Astrocyte of the cerebellum (primary cell): ENCODE measurements around the gene COL8A2.

Experiments
- DNase-seq: peaks from one replicate; pipeline ENCODE4 v3.0.0-alpha.2; 2011; ENCODE audit warnings: low read depth
- H3K4me3 ChIP-seq: 2 replicates; pipeline ENCODE4 v1.5.1; 2011; ENCODE audit warnings: mild to moderate bottlenecking, low read depth, low read length, moderate library complexity
- CTCF ChIP-seq: IDR thresholded peaks from 2 replicates; pipeline ENCODE4 v1.5.1; 2012; ENCODE audit warnings: low read length, low read depth, moderate library complexity, mild to moderate bottlenecking; ENCODE audit errors: missing control alignments
- in situ Hi-C: cut with HindIII; loops from 2 replicates; pipeline ENCODE4 v1.10.0; 2017; ENCODE audit warnings: low sequenced_read_pairs

Gene COL8A2

GRCh38 chr1:36083635-36084496 is 41.2 kb downstream of the COL8A2 start, which contains the start of gene TEKT2:
TEKT2 (plus strand) TSS chr1:36084094; CDS start chr1:36084922, 828 bp downstream.
- in situ Hi-C loops = no loop called here
- no peak for TF ChIP-seq CTCF
- DNase-seq = no peak
- H3K4me3 ChIP-seq = peak within 1 kb of the TSS; percentile 48

- in situ Hi-C loops = no loop called here
- TF ChIP-seq CTCF = no peak
Observed at GRCh38 chr1:36083219-36083618, 41.8 kb downstream of the COL8A2 start.

GRCh38 chr1:36081926-36082485 is 43.0 kb downstream of the COL8A2 start:
- in situ Hi-C loops = no loop called here

More at GRCh38 chr1:36083219-36083618, 41.8 kb downstream of the COL8A2 start:
- no peak overlapping the region for H3K4me3 ChIP-seq
- no peak for DNase-seq

GRCh38 chr1:36080801-36081200 is 44.2 kb downstream of the COL8A2 start:
- TF ChIP-seq CTCF = no peak
- no peak for DNase-seq
- no peak overlapping the region for H3K4me3 ChIP-seq
- in situ Hi-C loops = no loop called here

More at GRCh38 chr1:36081926-36082485, 43.0 kb downstream of the COL8A2 start:
- no peak overlapping the region for H3K4me3 ChIP-seq
- DNase-seq = no peak
- TF ChIP-seq CTCF = no peak

- no peak for DNase-seq
- no peak for TF ChIP-seq CTCF
- H3K4me3 ChIP-seq = no peak overlapping the region
- in situ Hi-C loops = no loop called here
Observed at GRCh38 chr1:36080236-36080635, 44.8 kb downstream of the COL8A2 start.

- in situ Hi-C loops = no loop called here
- no peak for DNase-seq
- no peak for TF ChIP-seq CTCF
- H3K4me3 ChIP-seq = no peak overlapping the region
Observed at GRCh38 chr1:36076979-36077573, 47.9 kb downstream of the COL8A2 start.
